Endometrium (tissue), 2 donors: ENCODE results near the gene APOM.

Experiments used
- FAIRE-seq: peaks from 2 replicates; lab custom pipeline; 2012; peaks lifted over from hg19 to GRCh38; lab: Jason Lieb, UNC
- donor health status: control.
- donor health status: control.

Gene APOM

GRCh38 chr6:31681135-31681671, 25.5 kb downstream of the APOM start:
- no peak for FAIRE-seq

- no peak for FAIRE-seq
Measured at GRCh38 chr6:31683591-31683990, 27.9 kb downstream of the APOM start.

GRCh38 chr6:31686483-31686882, 30.8 kb downstream of the APOM start:
- no peak for FAIRE-seq

GRCh38 chr6:31687321-31687720, 31.6 kb downstream of the APOM start:
- no peak for FAIRE-seq

- FAIRE-seq: no peak
Measured at GRCh38 chr6:31687860-31688693, 32.4 kb downstream of the APOM start.

- FAIRE-seq: no peak
Measured at GRCh38 chr6:31689249-31690110, 33.8 kb downstream of the APOM start.

- no peak for FAIRE-seq
Measured at GRCh38 chr6:31690231-31691077, 34.8 kb downstream of the APOM start.

- FAIRE-seq: no peak
Measured at GRCh38 chr6:31691078-31691463, 35.4 kb downstream of the APOM start.

GRCh38 chr6:31691564-31692108, 35.9 kb downstream of the APOM start:
- no peak for FAIRE-seq

GRCh38 chr6:31692353-31692752, 36.7 kb downstream of the APOM start:
- FAIRE-seq: no peak

- FAIRE-seq: no peak
Measured at GRCh38 chr6:31692886-31693285, 37.2 kb downstream of the APOM start.

- FAIRE-seq: no peak
Measured at GRCh38 chr6:31693535-31693934, 37.8 kb downstream of the APOM start.

GRCh38 chr6:31697555-31697954, 41.9 kb downstream of the APOM start:
- FAIRE-seq: no peak

GRCh38 chr6:31700740-31701401, 45.2 kb downstream of the APOM start:
- no peak for FAIRE-seq

- FAIRE-seq: no peak
Measured at GRCh38 chr6:31701666-31702404, 46.1 kb downstream of the APOM start.

GRCh38 chr6:31702405-31702818, 46.7 kb downstream of the APOM start:
- FAIRE-seq: no peak

GRCh38 chr6:31702819-31703716, 47.4 kb downstream of the APOM start, which contains the start of gene ABHD16A:
Gene ABHD16A, minus strand, starts transcription at chr6:31703324. Its CDS starts 43 bp downstream, at chr6:31703281.
- peak; percentile 90 for FAIRE-seq

GRCh38 chr6:31705931-31706330, 50.2 kb downstream of the APOM start:
- no peak for FAIRE-seq

- no peak for FAIRE-seq
Measured at GRCh38 chr6:31706599-31706998, 50.9 kb downstream of the APOM start, which contains the start of gene LY6G6F. Gene LY6G6F, plus strand, starts transcription at chr6:31706866. Its CDS starts 41 bp downstream, at chr6:31706907.
